A673 (cell line): ENCODE data around the gene OBSCN.

Source experiments
- CTCF ChIP-seq: fragments of 300-800, 200-600 bp; sonication (generic); conservative IDR thresholded peaks from 2 replicates; pipeline ENCODE4 v1.5.1; 2017; ENCODE audit warnings: low read depth, mild to moderate bottlenecking, antibody characterized with exemption, low read length, moderate library complexity, mixed read lengths
- EZH2 ChIP-seq: fragments of 200-600 bp; sonication (generic); IDR thresholded peaks from 2 replicates; pipeline ENCODE4 v1.6.1; 2017; ENCODE audit warnings: borderline replicate concordance, low read depth, mild to moderate bottlenecking, mixed read lengths, antibody characterized with exemption, low read length; ENCODE audit not compliant: poor library complexity, severe bottlenecking

DNA sequence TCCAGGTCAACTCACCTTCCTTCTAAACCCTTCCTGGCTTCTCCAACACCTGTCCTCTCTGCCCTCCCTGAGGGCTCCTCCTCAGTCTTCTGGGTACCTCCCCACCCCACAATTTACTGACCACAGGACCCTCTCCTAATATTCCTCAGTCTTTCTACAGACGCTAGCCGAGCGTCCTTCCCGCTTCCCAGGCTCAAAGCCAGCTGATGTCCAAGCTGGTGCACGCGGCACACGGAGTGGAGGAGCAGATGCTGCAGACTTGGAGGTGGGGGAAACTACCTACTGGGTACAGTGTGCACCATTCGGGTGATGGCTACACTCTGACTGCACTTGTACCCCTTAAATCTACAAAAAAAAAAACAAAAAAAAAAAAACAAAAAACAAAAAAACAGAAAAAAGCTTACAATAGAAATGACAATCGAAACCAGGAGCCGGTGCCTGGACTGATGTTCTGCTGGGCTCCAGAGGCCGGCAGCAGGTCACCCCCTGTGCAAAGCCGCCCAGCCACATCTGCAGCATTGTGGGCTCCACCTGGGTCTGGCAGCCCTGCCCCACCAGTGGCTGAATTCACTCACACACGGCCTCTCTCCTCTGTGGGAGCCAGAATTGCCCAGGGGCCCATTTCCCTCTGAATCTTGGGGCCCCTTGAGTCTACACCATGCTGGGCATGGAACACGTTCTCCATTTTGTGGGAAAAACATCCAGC lies 191.8 kb downstream of the OBSCN start:
- TF ChIP-seq CTCF: no peak
- TF ChIP-seq EZH2: no peak
